Measurements from ENCODE around the gene POP7.
"Not testable (repeated sequence)": the region's sequence is repeated elsewhere in the genome, so short reads cannot be mapped to it uniquely, and the experiment has no call there.

POP7 gene

DNA sequence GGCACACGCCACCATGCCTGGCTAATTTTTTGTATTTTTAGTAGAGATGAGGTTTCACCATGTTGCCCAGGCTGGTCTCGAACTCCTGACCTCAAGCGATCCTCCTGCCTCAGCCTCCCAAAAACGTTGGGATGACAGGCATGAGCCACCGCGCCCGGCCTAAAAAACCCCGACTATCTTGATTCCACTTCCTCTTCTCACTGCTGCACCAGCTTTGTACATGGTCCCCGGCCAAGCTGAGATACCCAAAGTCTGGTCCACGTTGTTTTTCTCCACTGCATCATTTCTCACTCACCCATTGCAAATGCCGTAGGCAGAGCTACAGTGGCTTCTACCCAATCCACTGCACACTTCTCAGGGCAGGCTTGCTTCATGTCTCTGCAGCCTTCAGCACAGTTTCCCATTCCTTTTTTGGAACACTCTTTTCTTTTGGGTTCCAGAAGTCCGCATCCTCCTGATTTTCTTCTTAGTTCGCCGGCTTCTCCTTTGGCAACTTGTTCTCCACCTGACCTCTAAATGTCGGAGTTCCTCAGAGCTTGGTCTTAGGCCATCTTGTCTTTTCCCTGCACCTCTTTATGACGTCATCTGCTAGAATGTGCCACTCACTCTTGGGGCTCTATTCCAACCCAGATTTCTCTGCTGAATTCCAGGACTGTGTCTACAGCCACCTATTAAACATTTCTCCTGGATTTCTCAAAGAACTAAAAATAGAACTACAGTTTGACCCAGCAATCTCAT is 38.4 kb upstream of the POP7 start:
- H3K9me3 ChIP-seq (ENCODE audit: insufficient read depth, low read depth, low read length): no peaks in the 10 kb centered on the region
- TF ChIP-seq, protein P1, sequence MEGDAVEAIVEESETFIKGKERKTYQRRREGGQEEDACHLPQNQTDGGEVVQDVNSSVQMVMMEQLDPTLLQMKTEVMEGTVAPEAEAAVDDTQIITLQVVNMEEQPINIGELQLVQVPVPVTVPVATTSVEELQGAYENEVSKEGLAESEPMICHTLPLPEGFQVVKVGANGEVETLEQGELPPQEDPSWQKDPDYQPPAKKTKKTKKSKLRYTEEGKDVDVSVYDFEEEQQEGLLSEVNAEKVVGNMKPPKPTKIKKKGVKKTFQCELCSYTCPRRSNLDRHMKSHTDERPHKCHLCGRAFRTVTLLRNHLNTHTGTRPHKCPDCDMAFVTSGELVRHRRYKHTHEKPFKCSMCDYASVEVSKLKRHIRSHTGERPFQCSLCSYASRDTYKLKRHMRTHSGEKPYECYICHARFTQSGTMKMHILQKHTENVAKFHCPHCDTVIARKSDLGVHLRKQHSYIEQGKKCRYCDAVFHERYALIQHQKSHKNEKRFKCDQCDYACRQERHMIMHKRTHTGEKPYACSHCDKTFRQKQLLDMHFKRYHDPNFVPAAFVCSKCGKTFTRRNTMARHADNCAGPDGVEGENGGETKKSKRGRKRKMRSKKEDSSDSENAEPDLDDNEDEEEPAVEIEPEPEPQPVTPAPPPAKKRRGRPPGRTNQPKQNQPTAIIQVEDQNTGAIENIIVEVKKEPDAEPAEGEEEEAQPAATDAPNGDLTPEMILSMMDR (conservative IDR thresholded peaks at IDR 0.05; ENCODE audit: low read length): no peak
- no peak for TF ChIP-seq EZH2phosphoT487 (IDR thresholded peaks at IDR 0.05; ENCODE audit: borderline replicate concordance)
- H3K36me3 ChIP-seq (ENCODE audit: insufficient read depth, low read length): no peaks in the 10 kb centered on the region
- H3K4me2 ChIP-seq (ENCODE audit: low read depth, low read length, poor library complexity, severe bottlenecking): no peak overlapping the region
- no peak overlapping the region for H3K4me3 ChIP-seq (ENCODE audit: low read length, poor library complexity, severe bottlenecking)
- H3K27me3 ChIP-seq (ENCODE audit: insufficient read depth, low read length, poor library complexity, severe bottlenecking): no peaks in the 10 kb centered on the region
- H3K79me2 ChIP-seq (ENCODE audit: insufficient read depth, low read length): no peaks in the 10 kb centered on the region
- H3K9me2 ChIP-seq (replicated peaks; ENCODE audit: low read depth, low read length): no peaks in the 10 kb centered on the region
- H3F3A ChIP-seq (ENCODE audit: low read depth): no peaks in the 10 kb centered on the region
- no peak overlapping the region for H2AFZ ChIP-seq (ENCODE audit: low read length)
- H3K9ac ChIP-seq (ENCODE audit: low read depth, low read length, poor library complexity, severe bottlenecking): no peak overlapping the region
- H4K20me1 ChIP-seq (ENCODE audit: insufficient read depth, low read length, poor library complexity, severe bottlenecking): no peaks in the 10 kb centered on the region
- no peaks in the 10 kb centered on the region for H3K4me1 ChIP-seq (ENCODE audit: insufficient read depth, low read length, poor library complexity, severe bottlenecking)

- Histone ChIP-seq H3K4me3 (ENCODE audit: low read length, poor library complexity, severe bottlenecking) (no peak overlapping the region), H3K36me3 (ENCODE audit: insufficient read depth, low read length) (no peaks in the 10 kb centered on the region), H3K79me2 (ENCODE audit: insufficient read depth, low read length) (no peaks in the 10 kb centered on the region), H3K9me2 (replicated peaks; ENCODE audit: low read depth, low read length) (no peaks in the 10 kb centered on the region), H2AFZ (ENCODE audit: low read length) (no peak overlapping the region), H3K9ac (ENCODE audit: low read depth, low read length, poor library complexity, severe bottlenecking) (no peak overlapping the region), H3K4me1 (ENCODE audit: insufficient read depth, low read length, poor library complexity, severe bottlenecking) (no peaks in the 10 kb centered on the region), H3K9me3 (ENCODE audit: insufficient read depth, low read depth, low read length) (no peaks in the 10 kb centered on the region), H3F3A (ENCODE audit: low read depth) (no peaks in the 10 kb centered on the region), H4K20me1 (ENCODE audit: insufficient read depth, low read length, poor library complexity, severe bottlenecking) (no peaks in the 10 kb centered on the region), H3K4me2 (ENCODE audit: low read depth, low read length, poor library complexity, severe bottlenecking) (no peak overlapping the region), H3K27me3 (ENCODE audit: insufficient read depth, low read length, poor library complexity, severe bottlenecking) (no peaks in the 10 kb centered on the region)
- TF ChIP-seq, protein P1 (conservative IDR thresholded peaks at IDR 0.05; ENCODE audit: low read length): no peak
- TF ChIP-seq EZH2phosphoT487 (IDR thresholded peaks at IDR 0.05; ENCODE audit: borderline replicate concordance): no peak
Observed at GRCh38 chr7:100668069-100668449, 37.9 kb upstream of the POP7 start.

DNA sequence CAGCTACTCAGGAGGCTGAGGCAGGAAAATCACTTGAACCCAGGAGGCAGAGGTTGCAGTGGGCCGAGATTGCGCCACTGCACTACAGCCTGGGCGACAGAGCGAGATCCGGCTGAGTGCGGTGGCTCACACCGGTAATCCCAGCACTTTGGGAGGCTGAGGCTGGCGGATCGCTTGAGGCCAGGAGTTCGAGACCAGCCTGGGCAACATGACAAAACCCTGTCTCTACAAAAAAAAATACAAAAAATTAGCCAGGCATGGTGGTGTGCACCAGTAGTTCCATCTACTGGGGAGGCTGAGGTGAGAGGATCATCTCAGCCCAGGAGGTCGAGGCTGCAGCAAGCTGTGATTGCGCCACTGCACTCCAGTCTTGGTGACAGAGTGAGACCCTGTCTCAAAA is 36.8 kb upstream of the POP7 start:
- not testable (repeated sequence) for H3K9ac ChIP-seq (ENCODE audit: low read depth, low read length, poor library complexity, severe bottlenecking); H3K4me3 ChIP-seq (ENCODE audit: low read length, poor library complexity, severe bottlenecking); H3F3A ChIP-seq (ENCODE audit: low read depth); H3K4me2 ChIP-seq (ENCODE audit: low read depth, low read length, poor library complexity, severe bottlenecking); H3K79me2 ChIP-seq (ENCODE audit: insufficient read depth, low read length); H3K27me3 ChIP-seq (ENCODE audit: insufficient read depth, low read length, poor library complexity, severe bottlenecking); H2AFZ ChIP-seq (ENCODE audit: low read length); H3K4me1 ChIP-seq (ENCODE audit: insufficient read depth, low read length, poor library complexity, severe bottlenecking); H3K9me3 ChIP-seq (ENCODE audit: insufficient read depth, low read depth, low read length); H3K36me3 ChIP-seq (ENCODE audit: insufficient read depth, low read length); H4K20me1 ChIP-seq (ENCODE audit: insufficient read depth, low read length, poor library complexity, severe bottlenecking); H3K9me2 ChIP-seq (replicated peaks; ENCODE audit: low read depth, low read length)

DNA sequence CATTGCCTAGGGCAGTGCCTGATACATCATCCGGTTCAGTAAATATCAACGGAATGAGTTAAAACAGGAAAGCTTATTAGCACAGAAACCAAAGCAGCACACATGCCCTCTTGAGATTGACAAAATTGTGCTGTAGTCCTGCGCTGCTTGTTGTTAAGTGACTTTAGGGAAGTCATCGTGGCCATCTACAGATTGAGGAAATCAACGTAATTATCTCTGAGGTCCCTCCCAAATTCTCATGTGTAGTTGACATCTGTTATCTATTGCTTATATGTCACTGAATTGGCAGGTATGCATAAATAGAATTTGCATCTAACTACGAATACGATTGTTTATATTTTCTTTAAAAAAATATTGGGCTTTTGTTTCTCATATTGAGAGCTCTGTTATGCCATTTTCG is 35.8 kb upstream of the POP7 start:
- Histone ChIP-seq H3K4me2 (ENCODE audit: low read depth, low read length, poor library complexity, severe bottlenecking) (no peak overlapping the region), H3K9me3 (ENCODE audit: insufficient read depth, low read depth, low read length) (no peaks in the 10 kb centered on the region), H4K20me1 (ENCODE audit: insufficient read depth, low read length, poor library complexity, severe bottlenecking) (peaks cover 8% of the 10 kb centered on the region), H3K4me3 (ENCODE audit: low read length, poor library complexity, severe bottlenecking) (no peak overlapping the region), H3K4me1 (ENCODE audit: insufficient read depth, low read length, poor library complexity, severe bottlenecking) (no peaks in the 10 kb centered on the region), H2AFZ (ENCODE audit: low read length) (no peak overlapping the region), H3K36me3 (ENCODE audit: insufficient read depth, low read length) (no peaks in the 10 kb centered on the region), H3K9me2 (replicated peaks; ENCODE audit: low read depth, low read length) (no peaks in the 10 kb centered on the region), H3F3A (ENCODE audit: low read depth) (no peaks in the 10 kb centered on the region), H3K27me3 (ENCODE audit: insufficient read depth, low read length, poor library complexity, severe bottlenecking) (no peaks in the 10 kb centered on the region), H3K9ac (ENCODE audit: low read depth, low read length, poor library complexity, severe bottlenecking) (no peak overlapping the region), H3K79me2 (ENCODE audit: insufficient read depth, low read length) (peaks cover 14% of the 10 kb centered on the region)
- TF ChIP-seq, protein P1 (conservative IDR thresholded peaks at IDR 0.05; ENCODE audit: low read length): no peak
- TF ChIP-seq EZH2phosphoT487 (IDR thresholded peaks at IDR 0.05; ENCODE audit: borderline replicate concordance): no peak

Data from Loucy (cell line).